Bone marrow (tissue), 2 donors: ENCODE measurements around the gene MRPL4.

Source experiments
- DNase-seq, 2 donors: peaks; one replicate each; lab custom pipeline; 2025; lab: John Stamatoyannopoulos, UW

Gene MRPL4

DNA sequence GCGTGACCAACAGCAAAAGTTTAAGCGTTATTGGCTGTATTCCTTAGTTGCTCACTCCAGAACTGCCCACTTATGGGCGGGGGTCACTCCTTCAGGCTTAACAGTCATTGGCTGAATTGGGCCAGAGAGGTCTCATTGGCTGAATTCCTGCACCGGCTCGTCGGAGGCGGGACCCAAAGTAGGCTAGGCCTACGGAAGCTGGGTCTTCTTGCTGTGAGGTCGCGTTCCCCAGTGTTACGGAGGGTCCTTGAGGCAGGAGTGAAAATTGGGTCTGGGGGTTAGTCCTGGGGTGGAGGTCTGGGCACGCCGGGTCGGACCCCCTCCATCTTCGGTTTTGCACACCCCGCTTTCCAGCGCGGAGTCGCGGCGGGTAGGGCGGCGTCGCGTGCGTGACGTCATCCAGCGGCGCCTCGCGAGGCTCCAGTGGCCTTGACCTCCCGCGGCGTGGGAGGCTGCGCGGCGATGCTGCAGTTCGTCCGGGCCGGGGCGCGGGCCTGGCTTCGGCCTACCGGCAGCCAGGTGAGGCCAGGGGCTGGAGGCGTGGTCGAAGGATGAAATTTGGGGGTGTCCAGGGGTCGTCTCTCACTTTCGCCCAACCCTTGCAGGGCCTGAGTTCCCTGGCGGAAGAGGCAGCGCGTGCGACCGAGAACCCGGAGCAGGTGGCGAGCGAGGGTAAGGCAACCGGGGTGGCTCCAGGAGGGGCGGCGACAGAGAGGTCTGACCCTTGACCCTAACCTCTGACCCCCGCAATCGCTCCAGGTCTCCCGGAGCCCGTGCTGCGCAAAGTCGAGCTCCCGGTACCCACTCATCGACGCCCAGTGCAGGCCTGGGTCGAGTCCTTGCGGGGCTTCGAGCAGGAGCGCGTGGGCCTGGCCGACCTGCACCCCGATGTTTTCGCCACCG, at the start of gene MRPL4:
Gene MRPL4 (plus strand): TSS at position 423 of the 903 bp plus-strand sequence. CDS start 40 bp downstream, at position 463.
- DNase-seq, result peak; percentile 94 to 99

DNA sequence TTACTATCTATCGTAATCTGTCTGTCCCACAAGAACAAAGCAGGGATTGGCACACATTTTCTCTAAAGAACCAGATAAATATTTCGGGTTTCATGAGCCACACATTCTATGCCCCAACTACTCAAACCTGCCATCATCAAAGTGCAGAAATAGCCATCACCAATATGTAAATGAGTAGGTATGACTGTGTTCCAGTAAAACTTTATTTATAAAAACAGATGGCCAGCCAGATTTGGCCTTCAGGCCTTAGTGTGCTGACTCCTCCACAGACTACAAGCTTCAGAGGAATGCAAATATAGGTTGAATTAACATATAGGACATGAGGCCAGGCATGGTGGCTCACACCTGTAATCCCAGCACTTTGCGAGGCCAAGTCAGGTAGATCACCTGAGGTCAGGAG, 48.3 kb upstream of the MRPL4 start:
- DNase-seq, result no peak

DNA sequence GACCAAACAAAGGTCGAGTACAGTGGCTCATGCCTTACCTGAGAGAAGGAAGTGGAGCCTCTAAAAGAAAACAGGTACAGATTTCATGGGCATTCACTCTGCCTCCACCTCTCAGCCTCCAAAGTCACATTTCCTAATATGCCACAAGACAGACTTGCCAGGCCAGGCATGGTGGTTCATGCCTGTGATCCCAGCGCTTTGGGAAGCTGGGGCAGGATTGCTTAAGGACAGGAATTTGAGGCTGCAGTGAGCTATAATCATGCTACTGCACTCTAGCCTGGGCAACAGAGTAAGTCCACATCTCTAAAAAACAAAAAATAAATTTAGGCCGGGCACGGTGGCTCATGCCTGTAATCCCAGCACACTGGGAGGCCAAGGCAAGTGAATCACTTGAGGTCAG, 46.4 kb upstream of the MRPL4 start:
- DNase-seq, result no peak

DNA sequence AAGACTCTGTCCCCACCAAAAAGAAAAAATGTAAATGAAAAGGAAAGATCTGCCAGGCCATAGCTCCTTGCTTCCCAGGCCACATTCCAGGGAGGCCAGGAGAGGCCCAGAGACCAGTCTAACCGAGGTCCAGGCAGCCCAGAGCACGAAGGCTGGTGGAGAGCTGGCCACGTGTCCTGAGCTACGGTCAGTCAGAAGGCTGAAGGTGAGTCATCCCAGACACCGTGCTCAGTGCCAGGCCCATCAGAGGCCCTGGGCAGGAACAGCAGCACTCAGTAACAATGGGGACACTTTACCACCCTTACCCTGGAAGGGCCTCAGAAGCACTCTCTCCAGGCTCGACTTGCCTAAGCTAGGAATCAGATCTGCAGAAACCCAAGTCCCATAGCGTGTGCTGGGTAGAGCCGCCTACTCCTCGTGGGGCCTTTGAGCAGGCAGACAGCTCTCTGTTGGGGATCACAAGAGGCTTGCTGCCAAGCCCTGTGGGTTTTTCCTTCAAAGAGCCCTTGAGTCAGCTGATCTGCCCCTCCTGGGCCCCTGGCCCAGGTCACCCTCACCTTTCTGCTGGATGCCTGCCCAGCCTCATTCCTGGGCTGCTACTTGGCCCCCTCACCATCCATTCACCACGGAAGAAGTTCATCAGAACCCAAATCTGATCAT, 45.7 kb upstream of the MRPL4 start:
- DNase-seq, result no peak

DNA sequence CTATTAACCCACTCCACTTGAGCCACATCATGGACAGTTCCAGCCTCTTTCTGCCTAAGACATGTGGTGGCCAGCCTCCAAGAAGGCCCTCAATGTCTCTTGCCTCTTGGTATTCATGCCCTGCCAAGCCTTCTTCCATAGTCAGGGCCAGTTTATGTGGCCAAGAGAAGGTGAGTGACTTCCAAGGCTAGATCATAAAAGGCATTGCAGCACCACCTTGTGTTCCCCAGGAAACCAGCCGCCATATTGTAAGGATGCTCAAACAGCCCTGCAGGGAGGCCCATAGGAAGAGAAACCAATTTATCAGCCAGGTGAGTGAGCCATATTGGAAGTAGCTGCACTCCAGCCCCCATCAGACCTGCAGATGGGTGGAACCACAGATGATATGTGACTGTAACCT, 45.0 kb upstream of the MRPL4 start:
- DNase-seq, result no peak

DNA sequence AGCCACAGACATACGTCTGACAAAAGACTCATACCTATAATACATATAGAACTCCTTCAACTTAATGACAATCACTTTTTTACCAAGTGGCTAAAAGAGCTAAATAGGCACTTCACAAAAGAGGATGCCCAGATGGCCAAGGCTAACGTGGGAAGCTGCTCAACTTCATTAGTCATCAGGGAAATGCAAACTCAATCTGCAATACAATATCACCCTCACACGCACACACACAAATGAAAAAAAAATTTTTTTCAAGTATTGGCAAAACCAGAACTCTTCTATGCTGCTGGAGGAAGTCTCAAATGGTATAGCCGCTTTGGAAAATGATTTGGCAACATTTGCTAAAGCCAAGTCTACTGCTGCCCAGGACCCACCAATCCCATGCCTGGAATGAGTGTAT, 42.7 kb upstream of the MRPL4 start:
- DNase-seq, result peak in 1 of 2 donors; percentile 54

DNA sequence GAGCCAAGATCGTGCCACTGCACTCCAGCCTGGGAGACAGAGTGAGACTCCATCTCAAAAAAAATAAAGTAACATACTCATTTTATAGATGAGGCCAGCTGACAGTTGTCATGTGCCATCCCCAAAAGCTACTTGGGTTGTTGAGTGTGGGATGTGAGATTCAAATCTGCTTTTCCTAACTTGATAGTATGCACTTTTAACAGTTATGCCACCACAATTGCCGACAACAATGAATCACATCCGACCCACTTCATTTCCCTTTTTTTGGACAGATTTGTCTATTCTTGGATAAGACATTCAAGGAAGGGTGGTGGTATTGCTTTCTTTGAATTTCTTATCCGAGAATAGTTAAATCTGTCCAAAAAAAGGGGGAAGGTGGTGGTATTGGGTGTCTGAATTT, 41.0 kb upstream of the MRPL4 start:
- no peak for DNase-seq

DNA sequence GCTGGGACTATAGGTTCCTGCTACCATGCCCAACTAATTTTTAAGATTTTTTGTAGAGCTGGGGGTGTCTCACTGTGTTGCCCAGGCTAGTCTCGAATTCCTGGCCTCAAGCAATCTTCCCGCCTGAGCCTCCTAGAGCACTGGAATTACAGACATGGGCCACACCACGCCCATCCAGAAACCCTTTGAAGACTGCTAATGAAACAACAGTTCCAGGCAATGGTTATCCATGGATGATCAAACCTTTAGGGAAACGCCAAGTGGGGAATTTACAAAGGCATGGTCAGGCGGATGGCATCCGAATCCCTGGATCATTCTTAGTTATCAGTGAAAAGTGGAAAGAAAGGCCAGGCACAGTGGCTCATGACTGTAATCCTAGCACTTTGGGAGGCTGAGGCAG, 40.3 kb upstream of the MRPL4 start:
- no peak for DNase-seq

DNA sequence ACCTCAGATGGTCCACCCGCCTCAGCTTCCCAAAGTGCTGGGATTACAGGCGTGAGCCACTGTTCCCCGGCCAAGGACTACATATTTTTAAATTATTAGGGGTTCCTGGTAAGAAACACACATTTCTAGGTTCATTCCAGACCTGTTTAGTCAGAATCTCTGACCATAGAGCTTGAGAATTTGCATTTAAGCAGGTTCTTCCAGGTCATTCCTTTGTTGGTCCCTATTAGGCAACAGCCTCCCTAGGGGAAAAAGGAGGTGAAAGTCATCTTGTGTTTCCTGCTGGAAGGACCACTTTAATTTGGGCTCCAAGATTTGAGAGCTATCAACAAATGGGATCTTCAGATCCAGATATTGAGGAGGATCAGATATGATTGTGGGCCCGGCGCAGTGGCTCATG, 37.2 kb upstream of the MRPL4 start:
- no peak for DNase-seq

DNA sequence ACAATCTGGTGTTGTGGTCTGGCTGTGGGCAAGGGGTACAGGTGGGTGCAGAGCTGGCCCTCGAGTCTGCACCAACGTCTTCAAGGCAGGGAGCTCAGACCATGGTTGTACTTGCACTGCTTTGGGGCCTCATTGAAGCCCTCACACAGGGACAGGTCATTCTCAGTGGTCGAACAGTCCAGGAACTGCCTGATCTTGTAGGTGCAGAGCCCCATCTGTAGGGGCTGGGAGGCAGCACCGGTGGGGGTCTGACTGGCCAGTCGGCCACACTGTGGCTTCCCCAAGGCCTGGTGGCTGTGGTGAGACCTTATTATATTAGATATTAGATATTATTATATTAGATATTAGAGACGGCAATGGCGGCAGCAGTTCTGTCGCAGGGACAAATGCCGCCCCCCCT, 34.9 kb upstream of the MRPL4 start:
- no peak for DNase-seq

DNA sequence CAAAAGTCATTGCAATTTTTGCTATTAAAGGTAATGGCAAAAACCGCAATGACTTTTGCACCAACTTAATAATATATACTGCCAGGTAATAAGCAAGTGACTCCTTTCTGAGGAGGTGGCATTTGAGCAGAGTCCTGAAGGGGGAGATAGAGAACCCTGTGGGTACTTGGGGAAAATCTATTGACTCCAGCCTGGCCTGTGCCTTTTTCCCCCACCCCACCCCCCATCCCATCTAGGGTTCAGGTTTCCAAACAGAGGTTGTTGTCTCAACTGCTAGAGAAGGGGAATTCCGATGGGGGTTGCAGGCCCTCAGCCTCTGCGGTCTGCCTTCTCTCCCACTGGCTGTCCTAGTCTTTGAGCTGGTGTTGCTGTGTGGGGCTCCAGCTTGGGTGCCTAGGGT, 32.3 kb upstream of the MRPL4 start:
- no peak for DNase-seq

DNA sequence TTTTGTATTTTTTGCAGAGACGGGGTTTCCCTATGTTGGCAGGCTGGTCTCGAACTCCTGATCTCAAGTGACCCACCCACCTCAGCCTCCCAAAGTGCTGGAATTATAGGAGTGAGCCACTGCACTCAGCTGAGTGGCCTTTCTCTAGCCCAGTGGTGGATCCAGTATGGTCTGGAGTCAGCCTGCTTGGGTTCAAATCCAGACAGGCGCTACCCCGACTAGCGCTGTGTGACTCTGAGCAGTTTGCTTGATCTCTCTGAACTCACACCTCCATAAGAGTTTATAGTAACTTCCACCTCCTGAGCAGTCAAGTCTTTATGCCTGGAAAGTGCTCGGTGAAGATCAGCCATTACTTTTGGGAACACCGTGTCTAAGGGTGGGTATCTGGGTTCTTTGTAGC, 31.3 kb upstream of the MRPL4 start:
- no peak for DNase-seq

DNA sequence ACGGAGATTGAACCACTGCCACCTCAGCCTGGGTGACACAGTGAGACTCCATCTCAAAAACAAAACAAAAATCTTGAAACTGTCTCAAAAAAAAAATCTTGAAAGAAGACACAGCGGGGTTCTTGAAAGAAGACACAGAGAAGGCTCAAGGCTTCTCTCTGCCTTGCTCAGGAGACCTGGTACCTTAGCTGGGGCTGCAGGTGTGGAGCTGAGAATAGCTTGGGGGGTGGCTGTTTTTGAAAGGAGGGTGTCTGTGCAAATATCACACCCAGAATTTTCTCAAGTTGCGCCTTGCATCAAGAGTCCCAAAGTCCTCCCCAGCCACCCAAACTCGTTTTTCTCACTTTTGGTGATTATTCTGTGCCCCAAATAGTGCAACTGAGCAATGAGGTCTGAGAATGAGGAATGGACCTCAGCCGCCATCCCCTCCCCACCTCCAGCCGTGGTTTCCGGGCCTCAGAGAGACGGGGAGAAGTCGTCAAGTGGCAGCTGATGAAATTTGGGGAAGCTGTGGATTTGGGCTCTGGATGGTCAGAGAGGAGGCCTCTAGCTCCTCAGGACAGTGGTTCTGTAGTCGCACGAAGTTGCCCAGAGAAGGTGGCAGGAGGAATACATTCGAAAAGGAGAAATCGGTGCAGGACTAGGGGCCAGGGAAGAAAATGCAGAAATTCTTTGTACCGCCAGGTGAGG, 29.7 kb upstream of the MRPL4 start:
- DNase-seq, result no peak

DNA sequence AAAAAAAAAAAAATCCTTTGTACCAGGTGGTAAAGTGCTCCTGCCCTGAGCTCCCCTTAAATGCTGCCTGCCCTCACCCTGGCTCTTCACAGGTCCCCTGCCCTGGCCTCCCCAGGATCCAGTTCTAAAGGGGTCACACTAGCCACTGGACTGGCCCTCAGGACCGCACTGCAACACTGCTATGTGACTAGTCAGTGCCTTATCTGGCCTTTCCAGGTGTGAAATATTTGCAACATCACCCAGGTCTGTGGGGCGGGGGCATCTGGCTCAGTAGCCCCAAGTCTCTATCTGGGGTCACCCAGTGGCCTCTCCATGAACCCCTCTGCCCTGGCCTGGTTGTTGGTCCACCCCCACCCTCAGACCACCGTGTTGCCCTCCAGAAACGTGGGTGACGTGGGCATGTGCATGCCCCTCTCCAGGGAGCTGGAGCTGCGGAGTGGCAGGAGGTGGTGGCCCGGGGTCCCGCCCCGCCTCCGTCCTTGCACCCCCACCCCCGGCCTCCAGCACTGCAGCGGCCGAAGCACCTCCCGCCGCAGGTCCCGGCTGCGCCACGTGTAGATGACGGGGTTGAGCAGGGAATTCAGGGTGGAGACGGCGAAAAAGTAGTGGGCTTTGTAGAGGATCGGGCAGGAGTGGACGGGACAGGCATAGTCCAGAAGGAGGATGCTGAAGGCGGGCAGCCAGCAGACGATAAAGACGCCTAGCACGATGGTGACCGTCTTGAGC, 28.4 kb upstream of the MRPL4 start:
- no peak for DNase-seq

DNA sequence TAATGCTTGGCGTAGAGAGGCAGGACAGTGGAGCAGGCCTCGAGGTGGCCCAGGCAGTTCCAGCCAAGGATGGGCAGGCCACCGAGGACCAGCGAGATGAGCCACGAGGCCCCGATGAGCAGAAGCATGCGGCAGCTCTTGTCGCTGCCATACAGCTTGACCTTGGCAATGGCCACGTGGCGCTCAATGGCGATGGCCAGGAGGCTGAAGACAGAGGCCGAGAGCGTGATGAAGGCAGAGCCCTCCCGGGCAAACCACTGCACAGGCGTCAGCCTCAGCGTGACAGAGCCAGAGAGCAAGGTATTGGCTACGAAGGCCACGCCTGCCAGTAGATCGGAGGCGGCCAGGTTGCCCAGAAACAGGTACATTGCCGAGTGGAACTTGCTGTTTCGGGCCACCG, 27.7 kb upstream of the MRPL4 start:
- DNase-seq, result no peak

DNA sequence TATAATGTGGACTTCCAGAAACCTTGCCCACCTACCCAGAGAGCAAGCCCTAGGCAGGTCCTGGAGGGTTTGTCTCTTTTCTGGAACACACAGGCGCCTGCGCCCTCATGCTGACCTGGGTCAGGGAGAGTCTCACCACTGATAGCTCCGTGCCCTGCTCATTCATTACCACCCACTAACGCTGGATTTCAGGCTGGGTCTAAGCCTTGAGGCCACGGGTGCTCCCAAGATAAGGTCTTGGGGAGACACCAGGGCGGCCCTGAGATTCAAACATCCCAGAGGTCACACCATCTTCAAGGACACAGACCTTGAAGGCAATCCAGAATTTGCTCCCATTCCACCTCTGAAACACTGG, 26.0 kb upstream of the MRPL4 start:
- no peak for DNase-seq

DNA sequence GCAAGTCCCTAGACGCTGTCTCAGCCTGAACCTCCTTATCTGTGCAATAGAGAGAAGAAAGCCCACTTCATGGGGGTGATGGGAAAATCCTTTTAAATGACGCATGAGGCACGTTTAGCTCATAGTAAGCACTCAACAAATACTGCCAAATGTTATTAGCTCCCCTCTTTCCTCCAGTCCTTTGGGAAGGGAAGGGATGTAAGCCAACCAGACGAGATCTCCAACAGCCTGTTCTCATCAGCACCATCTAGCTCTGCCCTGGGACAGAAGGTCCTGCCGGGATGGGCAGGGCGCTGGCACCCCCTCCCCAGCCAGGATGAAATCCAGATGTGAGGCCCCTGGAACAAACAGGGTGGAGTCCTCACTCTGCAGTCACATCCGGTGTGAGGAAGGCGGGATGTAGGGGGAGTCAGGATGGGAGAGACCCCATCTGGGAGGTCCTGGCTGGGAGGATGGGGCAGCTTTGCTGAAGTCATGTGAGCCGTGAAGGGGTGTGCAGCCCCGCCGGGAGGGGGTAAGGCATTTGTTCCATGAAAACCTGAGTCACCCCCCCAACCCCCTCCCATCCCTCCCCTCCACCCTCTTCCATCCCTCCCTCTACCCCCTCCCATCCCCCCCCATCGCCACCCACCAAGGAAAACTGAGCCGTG, 25.5 kb upstream of the MRPL4 start:
- DNase-seq, result no peak

DNA sequence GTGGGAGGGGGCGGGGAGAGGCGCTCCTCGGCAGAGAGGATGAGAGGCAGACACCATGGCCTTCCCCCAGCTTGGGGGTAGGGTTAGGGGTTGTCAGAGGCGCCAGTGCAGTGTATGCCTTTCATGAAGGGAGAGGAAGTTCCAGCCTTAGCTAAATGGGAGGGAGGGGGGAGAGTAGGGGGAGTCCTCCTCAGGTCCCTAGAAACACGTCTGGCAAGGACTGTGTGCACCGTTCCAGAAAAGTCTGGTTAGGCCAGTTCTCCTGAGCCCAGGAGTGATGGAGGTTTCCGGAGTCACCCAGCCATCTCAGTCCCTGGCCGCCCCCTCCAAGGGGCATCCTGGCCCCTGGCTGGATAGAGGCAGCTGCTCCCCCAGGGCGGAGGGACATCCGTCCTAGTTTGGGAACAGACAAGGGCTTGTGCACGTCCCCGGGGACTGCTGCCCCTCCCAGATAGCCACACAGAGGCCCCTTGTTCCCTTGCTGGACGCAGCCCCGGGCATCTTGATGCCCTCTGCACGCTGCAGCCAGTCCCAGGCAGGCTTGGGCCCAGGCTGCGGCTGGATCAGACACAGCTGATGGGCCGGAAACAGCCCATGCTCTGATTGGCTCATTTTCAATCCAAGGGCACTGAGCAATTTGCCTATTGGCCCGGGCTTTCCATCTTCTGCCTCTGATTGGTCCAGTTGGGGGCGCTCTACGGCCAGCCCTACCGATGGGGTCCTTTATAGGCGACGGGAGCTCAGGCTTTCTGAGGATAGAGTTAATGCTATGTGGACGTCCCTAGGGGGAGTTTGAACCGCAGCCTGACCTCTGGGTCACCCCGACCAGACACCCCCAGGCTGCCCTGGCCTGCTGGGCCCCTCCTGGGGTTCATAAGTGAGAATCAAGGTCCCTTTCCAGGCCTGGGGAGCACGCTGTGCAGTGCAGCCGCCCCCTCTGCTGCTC, 24.7 kb upstream of the MRPL4 start:
- DNase-seq, result no peak

DNA sequence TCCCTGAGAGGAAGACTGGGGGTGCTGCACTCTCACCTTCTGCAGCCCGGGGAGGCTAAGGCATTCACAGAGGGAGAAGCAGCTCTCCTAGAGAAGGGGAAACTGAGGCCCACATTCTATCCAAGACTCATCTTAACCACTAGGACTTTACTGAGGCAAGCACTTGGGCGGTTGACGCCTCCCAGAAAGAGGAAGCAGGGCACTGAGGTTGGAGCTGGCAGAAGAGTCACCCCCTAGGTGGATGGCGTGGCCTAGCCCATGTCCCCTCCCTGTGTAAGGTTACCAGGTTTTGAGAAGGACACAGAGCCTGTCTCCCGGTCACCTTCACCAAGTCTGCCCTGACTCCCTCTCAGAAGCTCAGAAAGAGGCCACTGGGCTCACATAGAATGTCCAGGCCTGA, 23.6 kb upstream of the MRPL4 start:
- DNase-seq, result no peak

DNA sequence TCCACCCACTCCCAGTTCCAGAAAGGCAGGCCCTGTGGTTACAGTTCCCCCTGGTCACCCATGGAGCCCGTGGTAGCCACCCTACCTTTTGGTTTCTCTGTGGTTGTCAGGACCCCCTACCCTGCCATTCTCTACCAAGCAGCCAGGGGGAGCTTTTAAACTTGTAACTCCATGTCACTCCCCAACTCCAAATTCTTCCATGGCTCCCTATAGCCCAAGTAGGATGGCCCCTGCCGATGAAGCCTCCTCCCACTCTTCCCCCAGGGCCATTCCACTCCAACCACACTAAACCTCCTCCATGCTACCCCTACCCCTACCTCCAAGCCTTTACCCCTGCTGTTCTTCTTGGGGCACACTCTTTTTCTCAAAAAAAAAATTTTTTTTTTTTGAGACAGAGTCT, 23.1 kb upstream of the MRPL4 start:
- peak in 1 of 2 donors; percentile 33 for DNase-seq
